HG02763 (cell line): Measurements from ENCODE around the gene C9orf40.

Source experiments
- ATAC-seq: cut with Tn5 transposase; IDR thresholded peaks from one replicate; pipeline ENCODE4 v1.9.1; 2021; ENCODE audit warnings: mild to moderate bottlenecking, moderate library complexity; ENCODE audit not compliant: unreplicated experiment

The C9orf40 gene

GRCh38 chr9:74942801-74943200 is 9.9 kb downstream of the C9orf40 start:
- ATAC-seq, result no peak

GRCh38 chr9:74940600-74940999 is 12.1 kb downstream of the C9orf40 start:
- no peak for ATAC-seq

- no peak for ATAC-seq
Measured at GRCh38 chr9:74935008-74935407, 17.7 kb downstream of the C9orf40 start.

- no peak for ATAC-seq
Measured at GRCh38 chr9:74921737-74922136, 31.0 kb downstream of the C9orf40 start.

GRCh38 chr9:74920944-74921626 is 31.6 kb downstream of the C9orf40 start:
- no peak for ATAC-seq

GRCh38 chr9:74910036-74910435 is 42.7 kb downstream of the C9orf40 start:
- ATAC-seq, result no peak

GRCh38 chr9:74908665-74909064 is 44.0 kb downstream of the C9orf40 start:
- no peak for ATAC-seq

GRCh38 chr9:74907085-74907484 is 45.6 kb downstream of the C9orf40 start:
- ATAC-seq, result no peak

GRCh38 chr9:74901001-74901400 is 51.7 kb downstream of the C9orf40 start:
- ATAC-seq, result no peak
